GM23338 (cell line): ENCODE measurements around the gene ESR2. TPM values are rescaled to one million over a fixed set of nuclear protein-coding genes. Genes with fewer than 3 reads are reported as not detected.

Experiments
- ATAC-seq: fragments of 200-7000 bp; cut with Tn5 transposase; 3 replicates; pipeline ENCODE4 v1.9.1; 2020
- DNase-seq: peaks from one replicate; pipeline ENCODE4 v3.0.0-alpha.2; 2015; ENCODE audit warnings: low spot score
- H2AFZ ChIP-seq: fragments of 200-600 bp; sonication (generic); 2 replicates; pipeline ENCODE4 v1.8.0; 2016; ENCODE audit warnings: antibody characterized with exemption, mild to moderate bottlenecking, moderate library complexity
- H3F3A ChIP-seq: fragments of 200-600 bp; sonication (generic); replicated peaks from 2 replicates; pipeline ENCODE4 v1.8.0; 2017; ENCODE audit warnings: antibody characterized with exemption, mixed run types, low read depth
- H3K27ac ChIP-seq: fragments of 200-600 bp; sonication (generic); 2 replicates; pipeline ENCODE4 v1.6.1; 2016; ENCODE audit warnings: low read depth
- H3K27me3 ChIP-seq: fragments of 200-600 bp; sonication (generic); 2 replicates; pipeline ENCODE4 v1.8.0; 2016; ENCODE audit warnings: mild to moderate bottlenecking, mixed run types, moderate library complexity; ENCODE audit not compliant: insufficient read depth
- H3K36me3 ChIP-seq: fragments of 200-600 bp; sonication (generic); 2 replicates; pipeline ENCODE4 v1.8.0; 2016; ENCODE audit warnings: mild to moderate bottlenecking; ENCODE audit not compliant: insufficient read depth
- H3K4me1 ChIP-seq: fragments of 200-600 bp; sonication (generic); 2 replicates; pipeline ENCODE4 v1.8.0; 2016; ENCODE audit warnings: mild to moderate bottlenecking, moderate library complexity; ENCODE audit not compliant: insufficient read depth
- H3K4me2 ChIP-seq: fragments of 200-600 bp; sonication (generic); 2 replicates; pipeline ENCODE4 v1.7.1; 2017; ENCODE audit warnings: mixed run types
- H3K4me3 ChIP-seq: fragments of 200-600 bp; sonication (generic); 2 replicates; pipeline ENCODE4 v1.6.1; 2016; ENCODE audit warnings: mixed run types
- H3K79me2 ChIP-seq: fragments of 200-600 bp; sonication (generic); replicated peaks from 2 replicates; pipeline ENCODE4 v1.8.0; 2017; ENCODE audit warnings: mild to moderate bottlenecking; ENCODE audit not compliant: insufficient read depth
- H3K9me2 ChIP-seq: fragments of 200-600 bp; sonication (generic); 2 replicates; pipeline ENCODE4 v1.8.0; 2017; ENCODE audit not compliant: insufficient read depth
- H4K20me1 ChIP-seq: fragments of 200-600 bp; sonication (generic); replicated peaks from 2 replicates; pipeline ENCODE4 v1.8.0; 2017; ENCODE audit warnings: mild to moderate bottlenecking; ENCODE audit not compliant: insufficient read depth
- H3K27ac Mint-ChIP-seq: 2 replicates; pipeline ENCODE4 v1.8.0; 2020; ENCODE audit warnings: inconsistent platforms, mild to moderate bottlenecking, moderate library complexity, mixed read lengths
- H3K27me3 Mint-ChIP-seq: 3 replicates; pipeline ENCODE4 v1.8.0; 2022; ENCODE audit warnings: low read depth, mild to moderate bottlenecking, moderate library complexity, mixed read lengths, inconsistent platforms; ENCODE audit not compliant: insufficient read depth, poor library complexity
- H3K36me3 Mint-ChIP-seq: 3 replicates; pipeline ENCODE4 v1.8.0; 2021; ENCODE audit warnings: low read depth, mild to moderate bottlenecking, inconsistent platforms, moderate library complexity, mixed read lengths
- H3K4me1 Mint-ChIP-seq: 3 replicates; pipeline ENCODE4 v1.8.0; 2020; ENCODE audit warnings: mild to moderate bottlenecking, inconsistent platforms, mixed read lengths
- H3K4me3 Mint-ChIP-seq: 3 replicates; pipeline ENCODE4 v1.8.0; 2021; ENCODE audit warnings: moderate library complexity, mild to moderate bottlenecking, inconsistent platforms, mixed read lengths
- H3K9me3 Mint-ChIP-seq: 3 replicates; pipeline ENCODE4 v1.8.0; 2020; ENCODE audit warnings: moderate library complexity, mild to moderate bottlenecking, inconsistent platforms, mixed read lengths
- CREB1 ChIP-seq: fragments of 250-450 bp; sonication (Bioruptor Pico); IDR thresholded peaks from 2 replicates; pipeline ENCODE4 v1.5.0; 2020; ENCODE audit warnings: low read depth, mild to moderate bottlenecking, moderate library complexity
- ETS1 ChIP-seq: IDR thresholded peaks from 2 replicates; pipeline ENCODE4 v1.6.1; 2016; ENCODE audit warnings: antibody characterized with exemption
- EZH2 ChIP-seq: fragments of 200-600 bp; sonication (generic); IDR thresholded peaks from one replicate; pipeline ENCODE4 v1.8.0; 2017; ENCODE audit warnings: antibody characterized with exemption, mild to moderate bottlenecking, low read depth; ENCODE audit not compliant: unreplicated experiment
- EZH2phosphoT487 ChIP-seq: fragments of 200-600 bp; sonication (generic); IDR thresholded peaks from one replicate; pipeline ENCODE4 v1.8.1; 2018; ENCODE audit warnings: antibody characterized with exemption; ENCODE audit not compliant: unreplicated experiment
- NANOG ChIP-seq: IDR thresholded peaks from 2 replicates; pipeline ENCODE4 v1.6.1; 2016; ENCODE audit warnings: antibody characterized with exemption, borderline replicate concordance
- ZNF114 ChIP-seq: fragments of 250-450 bp; sonication (Bioruptor Pico); IDR thresholded peaks from 2 replicates; pipeline ENCODE4 v1.5.0; 2020; ENCODE audit warnings: mild to moderate bottlenecking, moderate library complexity
- ZNF331 ChIP-seq: fragments of 250-450 bp; sonication (Bioruptor Pico); IDR thresholded peaks from 2 replicates; pipeline ENCODE4 v1.5.0; 2020; ENCODE audit warnings: low read depth, mild to moderate bottlenecking, moderate library complexity
- ZNF462 ChIP-seq: fragments of 250-450 bp; sonication (Bioruptor Pico); IDR thresholded peaks from 2 replicates; pipeline ENCODE4 v1.5.0; 2020; ENCODE audit warnings: mild to moderate bottlenecking, moderate library complexity
- polyA plus RNA-seq: library from polyadenylated mRNA; unstranded; fragments of >200 nt; fragmentation: Nextera tagmentation; extraction: Ambion mirVana; gene quantifications from 2 replicates; pipeline ENCODE4 v1.2.1, GENCODE V29; 2016
- total RNA-seq: library from RNA; depleted of rRNA; stranded (reverse); fragments of >200 nt; shearing (Covaris generic); gene quantifications from 2 replicates; pipeline ENCODE4 v1.2.3, GENCODE V29; 2014
- TF ChIP-seq, protein P1 (sequence below): IDR thresholded peaks from one replicate; pipeline ENCODE4 v1.6.1; 2018; ENCODE audit warnings: antibody characterized with exemption; ENCODE audit not compliant: unreplicated experiment
- TF ChIP-seq, protein P2 (sequence below), 2 experiments: fragments of 200-600 bp in 1 of 2; sonication (generic) in 1 of 2; conservative IDR thresholded peaks; 2 replicates each; pipeline versions ENCODE4 v1.5.1 to v1.6.1; 2016 to 2017; ENCODE audit warnings: antibody characterized with exemption in 2 of 2, low read depth in 2 of 2, mild to moderate bottlenecking in 2 of 2, moderate library complexity in 1 of 2

ESR2 gene
- total and polyA plus RNA-seq, 2 experiments from 2014 or later: 0.58 to 0.59 TPM

DNA sequence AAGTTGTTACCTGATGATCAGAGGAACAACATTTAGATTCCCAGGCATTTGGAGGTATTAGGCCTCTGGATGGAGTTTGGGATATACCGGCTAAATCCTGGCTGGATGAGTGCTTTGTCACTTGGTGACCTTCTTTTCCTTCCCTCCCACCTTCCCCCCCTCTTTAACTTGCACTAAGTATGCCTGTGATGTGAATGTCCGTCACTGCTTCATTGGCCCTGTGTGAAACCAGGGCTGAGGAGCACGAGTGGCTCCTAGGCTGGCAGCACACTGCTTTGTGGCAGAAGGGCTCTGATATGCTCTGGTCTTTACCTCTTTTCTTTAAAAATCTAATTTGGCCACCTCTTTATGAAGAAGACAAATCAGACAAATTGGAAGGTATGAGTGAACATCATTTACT, 95.7 kb downstream of the ESR2 start:
- no peak overlapping the region for H3K4me3 ChIP-seq

More for the DNA sequence above, 95.7 kb downstream of the ESR2 start:
- Histone ChIP-seq H3F3A (peaks cover 6% of the 10 kb centered on the region; the same call in 1 of the 2 replicates), H4K20me1 (peaks cover 1% of the 10 kb centered on the region), H3K79me2 (peaks cover 45% of the 10 kb centered on the region), H3K4me2 (no peak overlapping the region), H3K36me3 (no peaks in the 10 kb centered on the region), H3K27me3 (no peaks in the 10 kb centered on the region), H3K27ac (no peak overlapping the region; the same call in 1 of the 2 replicates), H2AFZ (no peak overlapping the region), H3K9me2 (no peaks in the 10 kb centered on the region), H3K4me1 (peaks cover 49% of the 10 kb centered on the region)
- Mint-ChIP-seq H3K27me3 (peaks cover 10% of the 10 kb centered on the region), H3K9me3 (no peaks in the 10 kb centered on the region; the same call in 2 of the 3 replicates), H3K4me1 (peaks cover 74% of the 10 kb centered on the region), H3K27ac (no peak overlapping the region; the same call in 1 of the 2 replicates), H3K4me3 (no peak overlapping the region), H3K36me3 (peaks cover 4% of the 10 kb centered on the region; the same call in 2 of the 3 replicates)
- no peak for DNase-seq
- TF ChIP-seq NANOG: no peak
- TF ChIP-seq ZNF331 (CRISPR knock-in tag): no peak
- TF ChIP-seq ETS1: no peak
- TF ChIP-seq EZH2phosphoT487: no peak
- TF ChIP-seq ZNF462 (CRISPR knock-in tag): no peak
- TF ChIP-seq, protein P1, sequence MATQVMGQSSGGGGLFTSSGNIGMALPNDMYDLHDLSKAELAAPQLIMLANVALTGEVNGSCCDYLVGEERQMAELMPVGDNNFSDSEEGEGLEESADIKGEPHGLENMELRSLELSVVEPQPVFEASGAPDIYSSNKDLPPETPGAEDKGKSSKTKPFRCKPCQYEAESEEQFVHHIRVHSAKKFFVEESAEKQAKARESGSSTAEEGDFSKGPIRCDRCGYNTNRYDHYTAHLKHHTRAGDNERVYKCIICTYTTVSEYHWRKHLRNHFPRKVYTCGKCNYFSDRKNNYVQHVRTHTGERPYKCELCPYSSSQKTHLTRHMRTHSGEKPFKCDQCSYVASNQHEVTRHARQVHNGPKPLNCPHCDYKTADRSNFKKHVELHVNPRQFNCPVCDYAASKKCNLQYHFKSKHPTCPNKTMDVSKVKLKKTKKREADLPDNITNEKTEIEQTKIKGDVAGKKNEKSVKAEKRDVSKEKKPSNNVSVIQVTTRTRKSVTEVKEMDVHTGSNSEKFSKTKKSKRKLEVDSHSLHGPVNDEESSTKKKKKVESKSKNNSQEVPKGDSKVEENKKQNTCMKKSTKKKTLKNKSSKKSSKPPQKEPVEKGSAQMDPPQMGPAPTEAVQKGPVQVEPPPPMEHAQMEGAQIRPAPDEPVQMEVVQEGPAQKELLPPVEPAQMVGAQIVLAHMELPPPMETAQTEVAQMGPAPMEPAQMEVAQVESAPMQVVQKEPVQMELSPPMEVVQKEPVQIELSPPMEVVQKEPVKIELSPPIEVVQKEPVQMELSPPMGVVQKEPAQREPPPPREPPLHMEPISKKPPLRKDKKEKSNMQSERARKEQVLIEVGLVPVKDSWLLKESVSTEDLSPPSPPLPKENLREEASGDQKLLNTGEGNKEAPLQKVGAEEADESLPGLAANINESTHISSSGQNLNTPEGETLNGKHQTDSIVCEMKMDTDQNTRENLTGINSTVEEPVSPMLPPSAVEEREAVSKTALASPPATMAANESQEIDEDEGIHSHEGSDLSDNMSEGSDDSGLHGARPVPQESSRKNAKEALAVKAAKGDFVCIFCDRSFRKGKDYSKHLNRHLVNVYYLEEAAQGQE: no peak
- TF ChIP-seq ZNF114: no peak
- no peak for TF ChIP-seq CREB1 (CRISPR knock-in tag)
- TF ChIP-seq EZH2: no peak
- TF ChIP-seq, protein P2, sequence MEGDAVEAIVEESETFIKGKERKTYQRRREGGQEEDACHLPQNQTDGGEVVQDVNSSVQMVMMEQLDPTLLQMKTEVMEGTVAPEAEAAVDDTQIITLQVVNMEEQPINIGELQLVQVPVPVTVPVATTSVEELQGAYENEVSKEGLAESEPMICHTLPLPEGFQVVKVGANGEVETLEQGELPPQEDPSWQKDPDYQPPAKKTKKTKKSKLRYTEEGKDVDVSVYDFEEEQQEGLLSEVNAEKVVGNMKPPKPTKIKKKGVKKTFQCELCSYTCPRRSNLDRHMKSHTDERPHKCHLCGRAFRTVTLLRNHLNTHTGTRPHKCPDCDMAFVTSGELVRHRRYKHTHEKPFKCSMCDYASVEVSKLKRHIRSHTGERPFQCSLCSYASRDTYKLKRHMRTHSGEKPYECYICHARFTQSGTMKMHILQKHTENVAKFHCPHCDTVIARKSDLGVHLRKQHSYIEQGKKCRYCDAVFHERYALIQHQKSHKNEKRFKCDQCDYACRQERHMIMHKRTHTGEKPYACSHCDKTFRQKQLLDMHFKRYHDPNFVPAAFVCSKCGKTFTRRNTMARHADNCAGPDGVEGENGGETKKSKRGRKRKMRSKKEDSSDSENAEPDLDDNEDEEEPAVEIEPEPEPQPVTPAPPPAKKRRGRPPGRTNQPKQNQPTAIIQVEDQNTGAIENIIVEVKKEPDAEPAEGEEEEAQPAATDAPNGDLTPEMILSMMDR (conservative IDR thresholded peaks at IDR 0.05; ENCODE audit: low read depth in 2 of 2): no peak
- no peak for ATAC-seq
